ENCODE data around the gene PDE6B.

PDE6B gene

DNA sequence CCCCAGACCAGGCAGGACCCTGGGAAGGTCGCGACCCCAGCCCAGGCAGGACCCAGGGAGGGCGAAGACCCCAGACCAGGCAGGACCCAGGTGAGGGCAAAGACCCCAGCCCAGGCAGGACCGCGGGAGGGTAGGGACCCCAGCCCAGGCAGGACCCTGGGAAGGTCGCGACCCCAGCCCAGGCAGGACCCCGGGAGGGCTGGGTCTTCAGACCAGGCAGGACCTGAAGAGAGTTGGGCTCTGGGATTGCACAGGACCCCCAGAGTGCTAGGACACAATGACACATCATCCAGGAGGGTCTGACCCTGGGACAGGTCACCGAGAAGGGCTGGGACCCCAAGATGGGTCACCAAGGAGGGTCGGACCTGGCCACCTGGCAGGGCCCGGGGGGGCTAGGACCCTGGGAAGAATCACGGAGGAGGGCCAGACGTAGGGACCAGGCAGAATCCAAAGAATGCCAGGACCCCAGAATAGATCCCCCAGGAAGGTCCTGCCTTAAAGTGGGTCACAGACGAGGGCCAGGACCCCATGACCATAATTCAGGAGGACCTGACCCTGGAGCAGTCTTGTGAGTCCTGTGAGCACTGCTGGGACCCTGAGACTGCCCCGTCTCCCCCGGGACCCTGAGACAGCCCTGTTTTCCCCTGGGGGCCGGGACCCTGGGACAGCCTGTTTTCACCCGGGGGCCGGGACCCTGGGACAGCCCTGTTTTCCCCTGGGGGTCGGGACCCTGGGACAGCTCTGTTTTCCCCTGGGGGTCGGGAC lies 81.6 kb downstream of the PDE6B start:
- DNase-seq = no peak

DNA sequence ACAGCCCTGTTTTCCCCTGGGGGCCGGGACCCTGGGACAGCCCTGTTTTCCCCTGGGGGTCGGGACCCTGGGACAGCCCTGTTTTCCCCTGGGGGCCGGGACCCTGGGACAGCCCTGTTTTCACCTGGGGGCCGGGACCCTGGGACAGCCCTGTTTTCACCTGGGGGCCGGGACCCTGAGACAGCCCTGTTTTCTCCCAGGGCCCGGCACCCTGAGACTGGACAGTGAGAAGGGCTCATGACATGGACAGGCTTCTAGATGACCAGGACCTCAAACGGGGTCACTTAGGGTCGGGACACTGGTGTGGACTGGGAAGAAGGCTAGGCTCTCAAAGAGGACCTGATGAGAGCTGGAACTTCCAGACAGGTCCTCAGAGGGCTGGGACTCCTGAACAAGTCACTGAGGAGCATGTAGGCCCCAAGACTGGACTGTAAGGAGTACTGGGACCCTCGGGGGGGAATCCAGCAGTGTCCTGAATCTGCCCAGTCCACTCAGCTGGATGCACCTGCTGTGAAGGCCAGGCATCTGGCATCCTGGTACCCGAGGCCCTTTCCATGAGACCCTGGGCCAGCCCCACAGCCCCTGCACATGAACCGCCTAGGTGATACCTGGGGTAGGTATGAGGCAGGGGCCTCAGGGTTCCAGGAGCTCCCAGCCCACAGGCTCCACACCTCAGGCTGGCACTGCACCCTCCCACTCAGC lies 82.7 kb downstream of the PDE6B start:
- no peak for DNase-seq

DNA sequence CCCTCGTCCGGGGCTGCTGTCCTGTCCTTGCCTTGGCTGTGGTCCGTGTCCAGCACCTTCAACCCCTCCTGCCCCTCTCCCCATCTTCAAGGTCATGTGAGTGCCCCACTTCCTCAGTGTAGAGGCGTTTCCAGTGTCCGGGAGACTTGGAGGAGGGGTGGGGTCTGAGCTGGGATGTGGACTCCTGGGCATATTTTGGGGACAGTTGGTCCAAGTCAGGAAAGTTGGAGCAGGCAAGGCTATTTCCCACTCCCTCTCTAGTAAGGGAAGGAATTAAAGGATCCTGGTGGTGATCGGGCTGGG lies 83.2 kb downstream of the PDE6B start:
- DNase-seq = no peak

DNA sequence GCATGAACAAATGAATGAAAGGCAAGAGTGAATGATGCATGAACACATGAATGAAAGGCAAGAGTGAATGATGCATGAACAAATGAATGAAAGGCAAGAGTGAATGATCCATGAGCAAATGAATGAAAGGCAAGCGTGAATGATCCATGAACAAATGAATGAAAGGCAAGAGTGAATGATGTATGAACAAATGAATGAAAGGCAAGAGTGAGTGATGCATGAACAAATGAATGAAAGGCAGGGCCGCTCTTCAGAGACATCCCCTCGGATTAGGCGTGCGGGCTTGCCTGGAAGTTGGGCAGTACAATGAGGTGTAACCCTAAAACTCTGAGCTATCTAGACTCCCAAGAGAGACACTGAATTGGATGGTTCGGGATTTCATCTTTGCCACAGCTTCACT lies 84.0 kb downstream of the PDE6B start:
- no peak for DNase-seq

DNA sequence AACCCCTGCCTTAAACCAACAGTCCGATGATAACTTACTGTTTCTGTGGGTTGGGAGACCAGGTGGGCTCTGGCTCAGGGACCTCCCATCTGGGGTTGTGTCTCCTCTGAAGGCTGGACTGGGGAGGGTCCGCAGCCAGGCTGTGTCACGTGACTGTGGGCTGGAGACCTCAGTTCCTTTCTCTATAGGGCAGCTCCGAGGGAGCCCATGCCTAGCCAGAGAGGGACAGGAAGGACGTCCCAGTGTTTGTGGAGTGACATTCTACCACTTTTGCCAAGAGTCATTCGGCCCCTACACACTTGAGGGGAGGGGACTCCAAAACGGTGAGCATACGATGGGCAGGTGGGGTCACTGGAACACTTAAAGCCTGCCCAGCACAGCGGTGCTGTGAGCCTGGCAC lies 84.7 kb downstream of the PDE6B start:
- no peak for DNase-seq

DNA sequence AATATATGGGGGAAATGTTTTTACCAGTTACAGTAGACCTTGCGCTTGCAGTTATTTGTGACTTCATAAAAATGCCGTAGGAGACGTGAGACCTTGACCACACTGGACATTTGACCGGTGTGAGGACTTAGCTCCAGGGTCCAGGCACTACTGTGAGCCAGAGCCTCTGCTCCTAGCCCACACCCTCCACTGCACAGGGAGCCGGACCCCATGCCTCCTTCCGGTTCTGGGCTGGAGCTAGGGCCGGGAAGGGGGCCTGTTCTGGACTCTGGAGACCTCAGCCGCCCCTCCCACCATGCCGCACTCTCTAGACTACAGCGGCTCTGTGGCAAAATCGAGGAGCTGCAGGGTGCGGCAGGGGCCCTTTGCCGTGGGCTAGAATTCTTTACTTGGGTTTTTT lies 85.5 kb downstream of the PDE6B start:
- no peak for DNase-seq

DNA sequence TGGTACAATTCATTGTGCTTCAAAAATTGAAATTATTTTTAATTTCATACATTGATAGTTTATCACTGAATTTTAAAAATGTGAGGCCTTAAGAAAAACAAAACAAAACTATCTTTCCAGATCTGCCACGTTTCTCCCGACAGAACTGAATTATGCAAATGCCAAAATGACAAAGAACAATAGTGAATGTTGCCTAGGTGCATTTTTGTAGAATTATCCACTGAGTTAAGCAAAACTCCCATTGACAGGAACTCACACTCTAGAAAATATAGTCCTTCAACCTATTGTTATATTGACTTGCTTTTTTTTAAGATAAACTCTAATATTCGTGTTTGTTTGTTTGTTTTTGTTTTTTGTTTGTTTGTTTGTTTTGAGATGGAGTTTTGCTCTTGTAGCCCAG lies 86.7 kb downstream of the PDE6B start:
- no peak for DNase-seq

DNA sequence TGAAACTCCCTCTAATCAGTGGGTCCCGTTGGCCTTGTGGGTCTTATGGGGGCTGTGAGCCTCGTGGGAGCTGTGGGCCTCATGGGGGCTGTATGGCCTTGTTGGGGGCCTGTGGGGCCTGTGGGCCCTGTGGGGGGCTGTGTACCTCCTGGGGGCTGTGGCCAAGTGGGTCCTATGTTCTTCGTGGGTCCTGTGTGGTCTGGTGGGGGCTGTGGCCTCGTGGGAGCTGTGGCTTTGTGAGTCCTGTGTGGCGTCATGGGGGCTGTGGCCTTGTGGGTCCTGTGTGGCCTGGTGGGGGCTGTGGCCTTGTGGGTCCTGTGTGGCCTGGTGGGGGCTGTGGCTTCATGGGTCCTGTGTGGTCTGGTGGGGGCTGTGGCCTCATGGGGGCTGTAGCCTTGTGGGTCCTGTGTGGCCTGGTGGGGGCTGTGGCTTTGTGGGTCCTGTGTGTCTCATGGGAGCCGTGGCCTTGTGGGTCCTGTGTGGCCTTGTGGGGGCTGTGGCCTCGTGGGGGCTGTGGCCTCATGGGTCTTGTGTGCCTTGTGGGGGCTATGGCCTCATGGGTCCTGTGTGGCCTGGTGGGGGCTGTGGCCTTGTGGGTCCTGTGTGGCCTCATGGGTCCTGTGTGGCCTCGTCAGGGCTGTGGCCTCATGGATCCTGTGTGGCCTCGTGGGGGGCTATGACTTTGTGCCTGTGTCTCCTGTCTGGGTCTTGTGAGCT lies 87.7 kb downstream of the PDE6B start:
- DNase-seq = no peak

DNA sequence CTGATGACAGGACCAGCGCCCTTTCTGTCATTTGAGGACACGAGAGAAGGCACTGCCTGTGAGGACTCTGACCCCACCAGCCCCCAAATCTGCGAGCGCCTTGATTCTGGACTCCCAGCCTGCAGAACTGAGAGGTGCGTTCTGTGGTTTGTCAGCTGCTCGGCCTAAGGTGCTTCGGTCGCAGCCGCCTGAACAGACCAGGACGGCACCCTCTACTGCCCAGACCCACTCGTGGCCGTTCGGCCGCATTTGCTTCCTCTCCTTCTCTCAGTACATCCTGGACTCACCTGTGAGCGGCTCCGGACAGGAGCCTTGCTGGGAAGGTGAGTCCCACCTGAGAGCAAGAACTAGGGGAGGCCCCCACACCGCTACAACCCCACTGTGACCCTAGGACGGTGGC lies 88.7 kb downstream of the PDE6B start:
- no peak for DNase-seq

DNA sequence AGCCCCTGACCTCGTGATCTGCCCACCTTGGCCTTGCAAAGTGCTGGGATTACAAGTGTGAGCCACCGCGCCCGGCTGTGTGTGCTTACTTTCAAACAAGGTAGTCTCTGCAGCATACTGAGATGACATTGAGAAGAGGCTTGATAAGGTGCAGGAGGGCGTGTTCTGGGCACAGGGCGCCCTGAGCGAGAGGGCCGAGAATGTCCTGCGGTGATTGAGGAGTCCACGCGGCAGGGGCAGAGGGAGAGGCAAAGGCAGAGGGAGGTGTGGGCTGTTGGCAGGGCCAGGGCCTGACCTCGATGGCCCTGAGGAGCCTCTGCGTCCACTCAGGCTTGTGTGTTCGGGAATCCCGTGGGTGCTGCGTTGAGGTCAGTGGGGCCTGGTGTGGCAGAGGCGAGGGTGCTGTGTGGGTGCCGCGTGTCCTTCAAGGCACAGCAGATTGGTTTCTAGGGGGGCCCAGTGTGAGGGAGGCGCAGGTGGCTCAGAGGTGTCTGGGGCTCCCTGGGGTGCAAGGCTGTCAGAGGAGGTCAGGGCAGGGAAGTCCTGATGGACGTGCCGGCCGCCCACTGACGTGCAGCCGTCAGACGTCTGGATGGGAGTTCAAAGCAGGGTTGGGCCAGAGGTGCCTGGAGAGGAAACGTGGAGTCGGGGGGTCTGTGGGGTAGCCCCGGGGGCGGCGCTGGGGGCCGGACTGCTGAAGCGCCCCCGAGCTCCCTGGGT lies 92.4 kb downstream of the PDE6B start:
- DNase-seq = peak; percentile 28

DNA sequence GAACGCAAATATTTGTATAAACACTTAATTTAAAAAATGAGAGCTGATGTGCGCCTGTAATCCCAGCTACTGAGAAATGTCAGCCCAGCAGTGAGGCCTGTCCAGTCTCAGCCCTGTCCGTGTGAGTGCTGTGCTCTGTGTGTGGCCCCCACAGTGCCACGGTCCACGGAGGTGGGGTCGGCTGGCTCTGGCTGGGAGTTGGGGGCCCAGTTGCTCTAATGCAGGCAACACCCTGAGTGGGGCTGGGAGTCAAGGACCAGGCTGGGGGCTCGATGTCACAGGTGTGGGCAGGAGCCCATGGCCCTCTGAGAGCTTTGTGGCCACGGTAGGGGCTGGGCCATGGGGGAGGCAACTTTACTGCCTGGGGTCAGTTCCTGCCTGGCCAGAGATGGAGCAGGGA lies 93.1 kb downstream of the PDE6B start:
- no peak for DNase-seq
